KMS-11 (cell line): Measurements from ENCODE around the gene SMTN.
"Not testable (repeated sequence)": the region's sequence is repeated elsewhere in the genome, so short reads cannot be mapped to it uniquely, and the experiment has no call there.

Source experiments
- H2AFZ ChIP-seq: fragments of 200-600 bp; sonication (generic); 2 replicates; pipeline ENCODE4 v1.6.1; 2016; ENCODE audit warnings: antibody characterized with exemption, mixed run types, low read depth
- H3K27ac ChIP-seq: fragments of 200-600 bp; sonication (generic); 2 replicates; pipeline ENCODE4 v1.6.1; 2016; ENCODE audit warnings: mild to moderate bottlenecking, mixed run types
- H3K27me3 ChIP-seq: fragments of 200-600 bp; sonication (generic); 2 replicates; pipeline ENCODE4 v1.6.1; 2017; ENCODE audit warnings: mild to moderate bottlenecking, low read depth, mixed run types, moderate library complexity; ENCODE audit not compliant: insufficient read depth
- H3K36me3 ChIP-seq: fragments of 200-600 bp; sonication (generic); 2 replicates; pipeline ENCODE4 v1.6.1; 2017; ENCODE audit warnings: mild to moderate bottlenecking, mixed run types; ENCODE audit not compliant: insufficient read depth
- H3K4me1 ChIP-seq: fragments of 200-600 bp; sonication (generic); 2 replicates; pipeline ENCODE4 v1.6.1; 2016; ENCODE audit warnings: mild to moderate bottlenecking, low read depth, mixed run types; ENCODE audit not compliant: poor library complexity, severe bottlenecking
- H3K4me2 ChIP-seq: fragments of 200-600 bp; sonication (generic); 2 replicates; pipeline ENCODE4 v1.7.0; 2016; ENCODE audit warnings: mild to moderate bottlenecking, mixed run types
- H3K4me3 ChIP-seq: fragments of 200-600 bp; sonication (generic); IDR thresholded peaks from 2 replicates; pipeline ENCODE4 v1.6.1; 2017; ENCODE audit warnings: low read depth, low read length, mixed read lengths; ENCODE audit not compliant: insufficient read depth
- H3K79me2 ChIP-seq: fragments of 200-600 bp; sonication (generic); 2 replicates; pipeline ENCODE4 v1.6.1; 2016; ENCODE audit warnings: low read depth, mixed run types; ENCODE audit not compliant: insufficient read depth
- H3K9ac ChIP-seq: fragments of 200-600 bp; sonication (generic); 2 replicates; pipeline ENCODE4 v1.6.1; 2016; ENCODE audit warnings: mild to moderate bottlenecking, mixed run types
- H4K20me1 ChIP-seq: fragments of 200-600 bp; sonication (generic); 2 replicates; pipeline ENCODE4 v1.6.1; 2016; ENCODE audit warnings: mild to moderate bottlenecking, mixed run types; ENCODE audit not compliant: insufficient read depth
- CTCF ChIP-seq: fragments of 200-600 bp; sonication (generic); conservative IDR thresholded peaks from 2 replicates; pipeline ENCODE4 v1.6.1; 2017; ENCODE audit warnings: low read depth, mild to moderate bottlenecking, antibody characterized with exemption, low read length, moderate library complexity, mixed read lengths

Gene SMTN

GRCh38 chr22:31056986-31057599, 24.0 kb upstream of the SMTN start:
- H3K27me3 ChIP-seq, result no peaks in the 10 kb centered on the region
- no peak overlapping the region for H2AFZ ChIP-seq
- H3K4me3 ChIP-seq, result no peak overlapping the region
- no peak overlapping the region for H3K9ac ChIP-seq
- no peak overlapping the region for H3K27ac ChIP-seq
- no peaks in the 10 kb centered on the region for H3K36me3 ChIP-seq
- no peak overlapping the region for H3K4me2 ChIP-seq
- no peaks in the 10 kb centered on the region for H3K79me2 ChIP-seq
- no peaks in the 10 kb centered on the region for H4K20me1 ChIP-seq
- TF ChIP-seq CTCF, result no peak
- no peaks in the 10 kb centered on the region for H3K4me1 ChIP-seq

- H3K36me3 ChIP-seq, H2AFZ ChIP-seq, H3K4me1 ChIP-seq, H4K20me1 ChIP-seq, H3K9ac ChIP-seq, H3K27me3 ChIP-seq, H3K27ac ChIP-seq, H3K4me2 ChIP-seq, H3K4me3 ChIP-seq, H3K79me2 ChIP-seq: not testable (repeated sequence)
These were observed 21.5 kb upstream of the SMTN start for GRCh38 chr22:31059663-31060062.

GRCh38 chr22:31062566-31063230, 18.4 kb upstream of the SMTN start:
- H3K27ac ChIP-seq, result no peak overlapping the region
- no peak overlapping the region for H3K9ac ChIP-seq
- H2AFZ ChIP-seq, result no peak overlapping the region
- TF ChIP-seq CTCF, result no peak
- H3K79me2 ChIP-seq, result no peaks in the 10 kb centered on the region
- no peak overlapping the region for H3K4me2 ChIP-seq
- H3K36me3 ChIP-seq, result no peaks in the 10 kb centered on the region
- no peaks in the 10 kb centered on the region for H4K20me1 ChIP-seq
- H3K4me3 ChIP-seq, result no peak overlapping the region
- no peaks in the 10 kb centered on the region for H3K27me3 ChIP-seq
- H3K4me1 ChIP-seq, result no peaks in the 10 kb centered on the region

- no peak overlapping the region for H3K4me2 ChIP-seq
- peak overlapping the region; percentile 33; the same call in 1 of the 2 replicates for H2AFZ ChIP-seq
- no peaks in the 10 kb centered on the region for H3K27me3 ChIP-seq
These were observed 16.7 kb upstream of the SMTN start for GRCh38 chr22:31064369-31064768.

More at GRCh38 chr22:31064369-31064768, 16.7 kb upstream of the SMTN start:
- Histone ChIP-seq H3K36me3 (no peaks in the 10 kb centered on the region), H4K20me1 (no peaks in the 10 kb centered on the region), H3K9ac (no peak overlapping the region), H3K79me2 (no peaks in the 10 kb centered on the region), H3K4me3 (no peak overlapping the region), H3K4me1 (no peaks in the 10 kb centered on the region), H3K27ac (no peak overlapping the region)
- no peak for TF ChIP-seq CTCF
